ENCODE data around the gene GTF3C1.
"Not testable (repeated sequence)": the region's sequence is repeated elsewhere in the genome, so short reads cannot be mapped to it uniquely, and the experiment has no call there.

GTF3C1 gene

DNA sequence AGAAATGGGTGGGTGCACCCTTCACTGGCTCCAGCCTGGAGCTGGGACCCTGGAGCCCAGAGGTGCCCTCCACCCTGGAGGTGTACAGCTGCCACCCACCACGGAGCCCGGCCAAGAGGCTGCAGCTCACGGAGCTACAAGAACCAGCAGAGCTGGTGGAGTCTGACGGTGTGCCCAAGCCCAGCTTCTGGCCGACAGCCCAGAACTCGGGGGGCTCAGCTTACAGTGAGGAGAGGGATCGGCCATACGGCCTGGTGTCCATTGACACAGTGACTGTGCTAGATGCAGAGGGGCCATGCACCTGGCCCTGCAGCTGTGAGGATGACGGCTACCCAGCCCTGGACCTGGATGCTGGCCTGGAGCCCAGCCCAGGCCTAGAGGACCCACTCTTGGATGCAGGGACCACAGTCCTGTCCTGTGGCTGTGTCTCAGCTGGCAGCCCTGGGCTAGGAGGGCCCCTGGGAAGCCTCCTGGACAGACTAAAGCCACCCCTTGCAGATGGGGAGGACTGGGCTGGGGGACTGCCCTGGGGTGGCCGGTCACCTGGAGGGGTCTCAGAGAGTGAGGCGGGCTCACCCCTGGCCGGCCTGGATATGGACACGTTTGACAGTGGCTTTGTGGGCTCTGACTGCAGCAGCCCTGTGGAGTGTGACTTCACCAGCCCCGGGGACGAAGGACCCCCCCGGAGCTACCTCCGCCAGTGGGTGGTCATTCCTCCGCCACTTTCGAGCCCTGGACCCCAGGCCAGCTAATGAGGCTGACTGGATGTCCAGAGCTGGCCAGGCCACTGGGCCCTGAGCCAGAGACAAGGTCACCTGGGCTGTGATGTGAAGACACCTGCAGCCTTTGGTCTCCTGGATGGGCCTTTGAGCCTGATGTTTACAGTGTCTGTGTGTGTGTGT, 100.9 kb downstream of the GTF3C1 start:
- in situ Hi-C loops (cut with MboI; ENCODE audit: low sequenced_read_pairs) = no loop called here

DNA sequence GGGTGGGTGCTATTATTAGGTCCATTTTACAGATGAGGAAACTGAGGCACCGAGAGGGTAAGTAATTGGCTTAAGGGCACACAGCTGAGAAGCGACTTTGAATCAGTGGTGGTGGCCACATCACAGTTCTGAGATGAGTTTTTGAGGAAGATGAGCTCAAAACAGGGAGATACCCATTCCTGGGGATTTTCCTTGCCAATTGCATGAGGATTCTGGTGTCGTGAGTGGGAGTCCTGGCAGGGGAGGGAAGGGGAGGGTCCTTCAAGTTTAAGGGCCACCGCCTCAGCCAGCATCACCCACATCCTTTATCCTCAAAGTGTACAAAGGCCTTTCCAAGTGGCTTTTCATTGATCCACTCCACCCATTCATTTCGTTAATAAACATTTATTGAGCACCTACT, 102.4 kb downstream of the GTF3C1 start:
- in situ Hi-C loops (cut with MboI; ENCODE audit: low sequenced_read_pairs) = no loop called here

DNA sequence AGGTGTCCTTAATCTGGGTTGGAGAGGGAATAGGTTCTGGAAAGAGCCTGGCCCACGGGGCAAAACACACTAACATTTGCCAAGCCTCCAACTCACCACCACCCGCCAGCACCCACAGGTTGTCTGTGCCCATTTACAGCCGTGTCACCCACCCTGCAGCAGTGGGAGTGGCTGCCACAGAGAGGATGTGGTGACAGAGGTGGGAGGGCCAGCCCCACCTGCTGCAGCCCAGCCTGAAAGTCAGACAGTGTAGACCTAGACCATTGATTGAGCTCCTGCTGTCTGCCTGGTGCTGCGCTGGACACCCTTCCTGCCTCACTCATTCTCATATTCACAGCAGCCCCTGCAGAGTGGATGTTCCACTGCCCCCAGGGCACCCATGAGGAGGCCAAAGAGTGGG, 103.0 kb downstream of the GTF3C1 start:
- in situ Hi-C loops (cut with MboI; ENCODE audit: low sequenced_read_pairs) = no loop called here

DNA sequence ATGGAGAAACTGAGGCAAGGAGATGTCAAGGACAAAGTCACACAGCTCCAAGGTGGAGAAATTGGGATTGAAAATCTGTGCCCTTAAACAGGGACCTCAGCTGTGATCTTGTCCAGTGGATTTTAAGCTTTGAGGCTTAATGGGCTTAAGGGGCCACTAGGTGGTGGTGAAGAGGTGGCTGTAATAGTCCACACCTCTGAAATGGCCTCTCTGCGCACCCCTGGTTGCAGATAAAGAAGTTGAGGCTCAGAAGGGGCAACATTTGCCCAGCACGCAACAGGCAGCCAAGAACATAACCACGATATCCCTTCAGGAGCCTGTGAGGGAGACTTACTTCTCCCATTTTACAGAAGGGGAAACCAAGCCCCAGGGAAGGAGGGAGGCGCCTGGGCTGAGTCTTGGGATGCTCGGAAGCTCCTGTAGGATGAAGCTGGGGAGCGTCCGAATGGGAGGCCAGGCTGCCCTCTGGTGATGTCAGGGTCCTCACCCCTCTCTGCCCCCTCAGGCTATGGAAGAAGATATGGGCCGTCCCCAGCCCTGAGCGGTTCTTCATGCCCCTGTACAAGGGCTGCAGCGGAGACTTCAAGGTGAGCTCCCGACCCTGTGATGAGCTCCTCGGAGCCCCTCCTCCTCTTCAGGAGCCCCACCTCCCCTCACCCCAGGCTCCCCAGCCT, 104.1 kb downstream of the GTF3C1 start:
- in situ Hi-C loops (cut with MboI; ENCODE audit: low sequenced_read_pairs) = no loop called here

DNA sequence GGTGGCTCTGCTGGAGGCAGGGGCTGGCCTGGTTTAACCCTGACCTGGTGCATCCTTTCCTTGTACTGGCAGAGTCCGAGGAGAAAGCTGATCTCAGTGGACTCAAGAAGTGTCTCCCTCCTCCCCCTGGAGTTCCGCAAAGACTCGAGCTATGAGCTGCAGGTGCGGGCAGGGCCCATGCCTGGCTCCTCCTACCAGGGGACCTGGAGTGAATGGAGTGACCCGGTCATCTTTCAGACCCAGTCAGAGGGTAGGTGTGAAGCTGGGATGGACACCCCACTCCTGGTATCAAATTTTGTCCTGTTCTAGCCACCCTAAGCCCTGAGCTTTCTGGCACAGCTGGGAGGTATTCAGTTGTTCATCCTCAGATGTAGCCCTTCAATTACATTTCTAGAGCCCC, 105.2 kb downstream of the GTF3C1 start:
- in situ Hi-C loops (cut with MboI; ENCODE audit: low sequenced_read_pairs) = no loop called here

DNA sequence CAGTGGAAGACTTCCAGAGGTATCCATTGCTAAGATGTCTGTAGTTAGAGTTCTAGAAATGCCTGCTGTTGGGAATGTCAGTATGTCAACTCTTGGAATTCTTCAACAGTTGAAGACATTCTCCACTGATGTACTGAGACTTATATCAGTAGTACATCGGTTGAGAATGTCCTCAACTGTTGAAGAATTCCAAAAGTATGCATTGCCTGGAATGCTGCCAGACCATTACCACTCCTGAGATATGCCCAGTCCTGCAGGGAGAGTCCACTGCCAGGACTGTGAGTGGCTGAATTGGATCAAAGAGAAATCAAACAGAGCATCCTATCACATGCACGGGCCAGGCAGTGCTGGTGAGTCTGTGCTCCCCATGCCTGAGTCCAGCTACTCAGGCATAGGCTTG, 105.7 kb downstream of the GTF3C1 start:
- in situ Hi-C loops (cut with MboI; ENCODE audit: low sequenced_read_pairs) = no loop called here

DNA sequence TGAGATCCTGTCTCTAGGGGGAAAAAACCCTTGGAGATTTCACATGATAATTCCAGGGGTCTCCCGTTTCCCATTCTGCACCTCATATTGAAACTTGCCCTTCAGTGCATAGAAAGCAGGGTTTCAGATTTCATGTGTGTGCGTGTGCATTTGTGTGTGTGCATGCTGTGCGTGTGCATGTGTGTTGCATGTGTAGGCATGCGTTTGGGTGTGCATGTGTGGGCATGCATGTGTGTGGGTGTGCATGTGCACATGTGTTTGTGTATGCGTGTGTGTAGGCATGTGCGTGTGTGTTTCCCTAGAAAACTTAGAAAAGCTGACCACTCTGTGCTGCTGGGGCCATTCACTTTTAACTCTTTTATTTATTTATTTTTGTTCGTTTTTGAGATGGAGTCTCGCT, 107.7 kb downstream of the GTF3C1 start:
- in situ Hi-C loops (cut with MboI; ENCODE audit: low sequenced_read_pairs) = no loop called here

DNA sequence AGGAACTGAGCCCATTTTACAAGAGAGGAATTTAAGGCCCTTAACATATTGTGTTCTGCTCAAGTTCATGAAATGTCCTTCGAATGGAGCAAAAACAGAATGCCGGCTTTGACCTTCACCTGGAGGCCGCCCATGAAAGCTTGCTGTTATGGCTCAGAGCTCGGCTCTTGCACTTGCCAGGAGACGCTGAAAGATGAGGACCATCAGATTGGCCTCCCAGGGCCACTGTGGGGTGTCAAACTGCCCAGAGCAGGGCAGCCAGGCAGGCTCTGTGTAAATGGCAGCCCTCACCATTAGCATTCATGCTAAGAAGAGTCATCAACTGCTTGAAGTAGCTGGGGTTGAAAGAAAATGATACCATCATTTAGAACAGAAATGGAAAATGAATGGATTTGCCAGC, 108.4 kb downstream of the GTF3C1 start:
- in situ Hi-C loops (cut with MboI; ENCODE audit: low sequenced_read_pairs) = no loop called here

DNA sequence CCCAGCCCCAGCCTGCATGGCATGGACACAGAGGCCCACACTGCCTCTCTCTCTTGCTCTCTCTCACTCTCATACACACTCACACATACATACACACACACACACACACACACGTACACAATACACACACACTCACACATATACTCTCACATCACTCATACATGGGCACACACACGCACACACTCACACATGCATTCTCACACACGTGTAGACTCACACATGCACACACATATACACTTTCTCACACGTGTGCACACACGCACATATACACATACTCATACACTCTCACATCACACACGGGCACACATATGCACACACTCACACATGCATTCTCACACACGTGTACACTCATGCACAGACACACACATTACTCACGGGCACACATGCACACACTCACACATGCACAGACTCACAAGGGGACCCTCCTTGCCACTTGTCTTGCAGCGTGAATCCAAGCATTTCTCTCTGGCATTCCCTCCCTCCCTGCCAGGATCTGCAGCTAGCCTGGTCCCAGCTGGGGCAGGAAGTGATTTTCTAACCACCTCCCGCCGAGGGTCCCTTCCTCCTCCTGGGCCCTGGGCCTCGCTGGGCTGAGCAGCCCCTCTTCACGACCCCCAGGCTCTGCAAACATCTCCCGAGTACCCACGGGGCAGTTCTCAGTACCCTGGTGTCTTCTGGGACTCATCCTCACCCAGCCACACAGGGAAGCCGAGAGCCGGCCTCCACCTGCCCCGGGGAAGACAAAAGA, 110.3 kb downstream of the GTF3C1 start:
- in situ Hi-C loops (cut with MboI; ENCODE audit: low sequenced_read_pairs) = no loop called here

DNA sequence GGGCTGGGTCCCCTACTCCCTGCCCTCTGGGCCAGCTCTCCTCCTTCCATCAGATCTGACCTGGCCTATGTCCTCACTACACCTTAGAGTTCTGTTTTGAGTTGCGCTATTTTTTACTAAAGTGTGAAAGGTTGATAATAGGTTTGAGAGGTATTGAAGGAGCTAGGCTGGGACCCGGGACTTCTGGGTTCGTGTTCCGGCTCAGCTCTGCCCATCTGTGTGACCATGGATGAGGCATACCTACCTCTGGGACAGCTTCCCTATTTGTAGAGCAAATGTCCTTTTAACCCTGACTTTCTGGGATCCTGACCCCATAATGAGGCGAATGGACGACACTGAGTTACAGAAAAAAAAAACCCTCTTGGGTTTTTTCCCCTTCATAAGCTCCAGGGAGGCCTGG, 111.8 kb downstream of the GTF3C1 start:
- in situ Hi-C loops (cut with MboI; ENCODE audit: low sequenced_read_pairs) = no loop called here

DNA sequence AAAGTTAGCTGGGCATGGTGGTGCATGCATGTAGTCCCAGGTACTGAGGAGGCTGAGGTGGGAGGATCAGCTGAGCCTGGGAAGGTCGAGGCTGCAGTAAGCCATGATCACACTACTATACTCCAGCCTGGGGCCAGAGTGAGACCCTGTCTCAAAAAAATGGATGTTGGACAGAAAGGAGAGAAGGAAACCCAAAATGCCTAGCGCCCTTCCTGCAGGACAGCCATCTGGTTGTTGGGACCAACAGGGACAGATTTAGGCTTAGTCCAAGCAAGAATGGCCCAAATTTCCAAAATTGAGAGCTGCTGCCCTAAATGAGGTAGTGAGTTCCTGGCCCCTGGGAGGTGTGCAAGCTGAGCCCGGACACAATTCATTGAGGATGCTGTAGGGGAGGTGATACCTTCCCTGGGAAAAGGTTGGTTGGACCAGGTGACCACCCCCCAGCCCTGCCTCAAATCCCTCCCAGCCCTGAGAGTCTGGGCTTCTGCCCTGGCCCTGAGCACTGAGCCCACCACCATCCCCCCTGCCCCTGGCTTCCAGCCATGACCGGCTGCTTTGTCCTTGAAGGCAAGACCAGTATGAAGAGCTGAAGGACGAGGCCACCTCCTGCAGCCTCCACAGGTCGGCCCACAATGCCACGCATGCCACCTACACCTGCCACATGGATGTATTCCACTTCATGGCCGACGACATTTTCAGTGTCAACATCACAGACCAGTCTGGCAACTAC, 112.6 kb downstream of the GTF3C1 start:
- in situ Hi-C loops (cut with MboI; ENCODE audit: low sequenced_read_pairs) = no loop called here

DNA sequence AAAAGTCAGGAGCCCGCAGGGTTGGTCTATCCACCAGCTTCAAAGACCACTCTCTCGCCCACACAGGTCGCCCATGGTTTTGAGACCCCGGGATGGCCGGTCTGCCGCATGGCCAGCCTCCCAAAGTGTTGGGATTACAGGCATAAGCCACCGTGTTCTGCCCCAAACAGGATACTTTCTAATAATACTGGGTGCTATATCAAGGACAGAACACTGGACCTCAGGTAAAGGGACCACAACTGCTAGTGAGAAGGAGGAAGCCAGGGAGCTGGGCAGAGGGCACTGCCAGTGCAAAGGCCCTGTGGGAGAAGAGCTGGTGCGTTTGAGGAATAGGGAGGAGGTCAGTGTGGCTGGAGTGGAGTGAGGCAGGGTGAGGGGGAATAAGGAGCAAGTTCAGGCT, 113.6 kb downstream of the GTF3C1 start:
- in situ Hi-C loops (cut with MboI; ENCODE audit: low sequenced_read_pairs) = no loop called here

DNA sequence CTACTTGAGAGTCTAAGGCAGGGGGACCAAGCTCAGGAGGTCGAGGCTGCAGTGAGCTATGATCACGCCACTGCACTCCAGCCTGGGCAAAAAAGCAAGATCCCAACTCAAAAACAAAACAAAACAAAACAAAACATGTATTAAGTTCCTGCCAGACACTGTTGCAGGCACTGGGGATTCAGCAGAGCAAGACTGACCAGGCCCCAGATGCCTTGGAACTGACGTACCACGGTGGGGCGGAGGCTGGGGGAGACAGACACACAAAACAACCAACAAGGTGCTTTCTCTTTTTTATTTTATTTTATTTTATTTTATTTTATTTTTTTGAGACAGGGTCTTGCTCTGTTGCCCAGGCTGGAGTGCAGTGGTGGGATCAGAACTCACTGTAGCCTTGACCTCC, 114.6 kb downstream of the GTF3C1 start:
- in situ Hi-C loops (cut with MboI; ENCODE audit: low sequenced_read_pairs) = not testable (repeated sequence)

DNA sequence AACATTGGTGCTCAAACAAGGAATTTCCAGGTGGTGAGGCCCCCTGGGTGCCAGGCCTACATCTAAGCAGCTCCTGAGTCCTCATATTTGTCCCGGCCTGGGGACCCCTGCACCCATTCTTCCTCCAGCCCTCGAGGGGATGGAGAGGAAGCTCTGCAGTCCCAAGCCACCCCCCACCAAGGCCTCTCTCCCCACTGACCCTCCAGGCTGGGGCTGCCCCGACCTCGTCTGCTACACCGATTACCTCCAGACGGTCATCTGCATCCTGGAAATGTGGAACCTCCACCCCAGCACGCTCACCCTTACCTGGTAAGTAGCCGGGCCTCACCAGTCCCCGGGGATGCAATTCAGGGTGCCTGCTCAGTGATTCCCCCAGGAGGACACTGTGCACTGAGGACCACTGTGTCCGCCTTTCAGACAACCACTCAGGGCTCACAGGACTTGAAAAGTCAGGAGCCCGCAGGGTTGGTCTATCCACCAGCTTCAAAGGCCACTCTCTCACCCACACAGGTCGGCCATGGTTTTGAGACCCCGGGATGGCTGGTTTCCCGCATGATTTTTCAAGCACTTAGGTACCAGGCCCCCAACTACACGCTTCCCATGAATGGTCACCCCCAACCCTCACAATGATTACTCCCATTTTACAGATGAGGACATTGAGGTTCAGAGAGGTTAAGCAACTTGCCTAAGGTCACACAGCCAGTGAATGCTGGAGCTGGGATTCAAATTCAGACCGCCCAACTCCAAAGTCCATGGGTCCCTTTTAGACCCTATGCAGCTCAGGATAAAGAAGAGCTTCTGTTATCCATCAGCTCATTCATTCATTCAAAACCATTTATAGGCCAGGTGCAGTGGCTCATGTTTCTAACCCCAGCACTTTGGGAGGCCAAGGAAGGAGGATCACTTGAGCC, 115.3 kb downstream of the GTF3C1 start:
- in situ Hi-C loops (cut with MboI; ENCODE audit: low sequenced_read_pairs) = no loop called here

DNA sequence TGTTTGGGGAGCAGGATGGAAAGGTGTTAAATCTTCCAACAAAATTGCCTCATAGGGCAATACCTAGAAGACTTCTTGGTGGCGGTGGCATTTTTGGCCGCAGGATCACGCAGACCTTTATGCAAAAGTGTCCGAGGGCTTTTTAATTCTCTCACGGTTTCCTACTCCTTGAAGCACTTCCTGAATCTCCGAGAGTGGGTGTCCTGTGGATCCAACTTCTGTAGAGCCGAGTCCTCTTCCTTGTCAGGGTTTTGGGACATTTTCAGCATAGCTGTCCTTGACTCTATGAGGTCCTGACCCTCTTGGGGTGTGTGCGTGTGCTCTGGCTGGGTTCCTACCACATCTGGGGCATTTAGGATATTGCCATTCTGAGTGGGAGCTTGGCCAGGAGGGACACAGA, 116.1 kb downstream of the GTF3C1 start:
- in situ Hi-C loops (cut with MboI; ENCODE audit: low sequenced_read_pairs) = no loop called here

DNA sequence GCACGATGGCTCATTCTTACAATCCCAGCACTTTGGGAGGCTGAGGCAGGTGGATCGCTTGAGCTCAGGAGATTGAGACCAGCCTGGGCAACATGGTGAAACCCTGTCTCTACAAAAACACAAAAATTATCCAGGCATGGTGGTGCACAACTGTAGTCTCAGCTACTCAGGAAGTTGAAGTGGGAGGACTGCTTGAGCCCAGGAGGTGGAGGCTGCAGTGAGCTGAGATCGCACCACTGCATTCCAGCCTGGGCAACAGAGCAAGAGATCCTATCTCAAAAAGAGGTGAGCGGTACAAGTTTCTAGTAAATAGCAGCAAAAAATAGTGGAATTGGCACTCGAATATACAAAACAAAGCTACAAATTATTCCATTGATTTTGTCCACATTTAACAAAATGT, 116.5 kb downstream of the GTF3C1 start:
- in situ Hi-C loops (cut with MboI; ENCODE audit: low sequenced_read_pairs) = not testable (repeated sequence)

DNA sequence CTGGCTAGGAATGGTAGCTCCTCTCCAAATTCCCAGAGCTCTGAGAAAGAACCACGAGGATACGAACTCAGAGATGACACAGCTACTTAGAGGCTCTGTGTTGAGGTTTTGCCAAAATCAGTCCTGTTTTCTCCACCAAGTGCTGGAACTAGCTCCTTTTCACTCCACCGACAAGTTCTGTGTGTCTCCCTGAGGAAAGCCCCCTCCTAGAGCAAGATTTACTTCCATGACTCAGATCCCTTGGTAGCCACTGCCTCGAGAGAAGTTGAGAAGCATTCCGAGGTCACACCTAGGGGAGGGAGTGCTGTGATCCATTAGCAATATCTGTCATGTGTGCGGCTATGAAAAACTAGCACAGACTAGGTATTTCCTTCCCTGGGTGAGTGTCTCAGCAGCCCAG, 117.2 kb downstream of the GTF3C1 start:
- in situ Hi-C loops (cut with MboI; ENCODE audit: low sequenced_read_pairs) = no loop called here

DNA sequence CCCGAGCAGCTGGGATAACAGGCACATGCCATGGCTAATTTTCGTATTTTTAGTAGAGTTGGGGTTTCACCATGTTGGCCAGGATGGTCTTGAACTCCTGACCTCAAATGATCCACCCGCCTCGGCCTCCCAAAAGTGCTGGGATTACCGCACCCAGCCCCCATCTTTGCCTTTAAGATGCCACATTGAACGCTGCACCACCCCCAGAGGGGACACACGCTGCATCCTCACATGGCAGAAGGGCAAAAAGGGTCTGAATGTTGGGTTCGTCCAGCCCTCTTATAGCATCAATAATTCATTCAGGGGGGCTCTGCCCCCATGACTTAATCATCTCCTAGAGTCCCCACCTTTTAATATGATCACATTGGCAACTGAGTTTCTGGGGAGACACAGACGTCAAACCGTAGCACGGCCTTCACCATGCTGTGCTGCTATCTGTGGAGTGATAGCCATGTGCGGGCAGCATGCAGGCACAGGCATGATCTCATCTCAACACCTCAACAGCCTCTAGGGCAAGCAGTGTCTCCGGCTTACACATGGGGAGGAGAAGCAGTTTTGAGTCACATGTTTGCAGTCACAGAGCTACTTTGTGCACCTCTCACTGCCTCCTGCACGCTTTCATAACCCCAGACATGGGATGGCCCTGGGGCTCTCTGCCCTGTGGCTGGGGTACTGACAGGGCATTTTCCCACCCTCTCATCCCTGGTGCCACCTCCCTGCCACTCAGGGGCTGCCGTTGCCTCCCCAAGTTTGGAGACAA, 117.8 kb downstream of the GTF3C1 start:
- in situ Hi-C loops (cut with MboI; ENCODE audit: low sequenced_read_pairs) = no loop called here

DNA sequence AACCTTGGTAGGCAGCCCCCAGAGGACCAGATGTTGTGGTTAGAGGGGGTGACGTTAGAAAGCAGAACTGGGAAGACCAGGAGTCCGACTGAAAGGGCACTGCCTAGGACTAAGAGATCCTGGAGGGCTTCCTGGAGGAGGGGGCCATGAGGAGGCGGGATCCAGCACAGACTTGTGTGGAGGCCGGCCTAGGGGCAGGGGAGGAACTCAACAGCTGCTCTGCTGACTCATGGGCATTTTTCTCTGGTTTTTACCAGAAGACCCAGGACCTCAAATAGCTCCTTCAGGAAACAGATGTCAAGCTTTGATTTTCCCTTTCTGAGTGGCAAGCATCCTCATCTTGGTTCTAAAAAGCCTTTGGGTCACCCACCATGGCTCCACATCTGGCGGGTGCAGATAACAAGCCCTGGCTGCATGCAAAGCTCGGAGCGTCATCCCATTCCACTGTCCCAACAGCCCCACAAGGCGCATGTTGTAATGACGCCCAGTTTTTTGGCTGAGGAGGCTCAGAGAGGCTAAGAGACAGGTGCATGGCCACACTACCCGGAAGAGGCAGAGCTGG, 118.7 kb downstream of the GTF3C1 start:
- in situ Hi-C loops (cut with MboI; ENCODE audit: low sequenced_read_pairs) = no loop called here

Data from HL-60/S4 treated with phorbol 12-myristate 13-acetate at 8.2 ng/mL for 4 days and 3 days (cell line).